HCT116 (cell line): ENCODE data around the gene FKBP9. TPM values are rescaled to one million over a fixed set of nuclear protein-coding genes. Genes with fewer than 3 reads are reported as not detected.

Experiments used
- ATAC-seq: fragments of 200-7000 bp; cut with Tn5 transposase; 2 replicates; pipeline ENCODE4 v1.9.1; 2020; ENCODE audit warnings: mild to moderate bottlenecking, moderate library complexity
- BruUV-seq: library from RNA; stranded (reverse); fragments of 400-500 nt; replicated peaks from 2 replicates; lab custom pipeline; 2021; lab: Mats Ljungman, UMichigan
- CTCF ChIA-PET: fragments of 300-600 bp; sonication (Branson Sonifier 250); formaldehyde crosslinking; loops from one replicate; lab custom pipeline; 2021; ENCODE audit warnings: antibody characterized with exemption; lab: Charles Lee
- POLR2A ChIA-PET: fragments of 300-600, 350-600 bp; sonication (Branson Sonifier 250); formaldehyde crosslinking; loops from one replicate; lab custom pipeline; 2021; ENCODE audit warnings: antibody characterized with exemption; lab: Charles Lee
- RAD21 ChIA-PET, 2 experiments: fragments of 300-600 bp; sonication (Branson Sonifier 250); formaldehyde crosslinking; loops; one replicate each; lab custom pipeline; 2023; ENCODE audit warnings: low total read pairs in 2 of 2; ENCODE audit not compliant: uncharacterized antibody in 2 of 2, unreplicated experiment in 2 of 2, low non-redundant PET in 1 of 2; lab: Charles Lee
- DNase-seq: peaks from one replicate; pipeline ENCODE4 v3.0.0-alpha.2; 2010; ENCODE audit warnings: low read depth, low spot score
- H2AFZ ChIP-seq: fragments of 200-600 bp; shearing (Covaris generic), sonication (generic); 2 replicates; pipeline ENCODE4 v1.6.1; 2017; ENCODE audit warnings: low read depth, mixed run types, mixed read lengths, antibody characterized with exemption, low read length; ENCODE audit not compliant: poor library complexity, severe bottlenecking
- H3K27ac ChIP-seq: 2 replicates; pipeline ENCODE4 v1.5.1; 2012; ENCODE audit warnings: low read depth, low read length
- H3K27me3 ChIP-seq: fragments of 200-600 bp; sonication (generic); 2 replicates; pipeline ENCODE4 v1.6.1; 2016; ENCODE audit warnings: mixed run types, low read length, mixed read lengths; ENCODE audit not compliant: insufficient read depth
- H3K36me3 ChIP-seq, 2 experiments: fragments of 200-500 bp in 1 of 2; fragments of 200-600 bp in 1 of 2; sonication (Bioruptor generic) in 1 of 2; sonication (generic) in 1 of 2; 2 replicates each; pipeline versions ENCODE4 v1.5.1 to v1.6.1; 2014 to 2016; ENCODE audit warnings: low read length in 2 of 2, inconsistent platforms in 1 of 2, mixed read lengths in 1 of 2, mixed run types in 1 of 2; ENCODE audit not compliant: insufficient read depth in 2 of 2, control insufficient read depth in 1 of 2
- H3K4me1 ChIP-seq, 2 experiments: fragments of 200-600 bp in 1 of 2; sonication (generic) in 1 of 2; 2 replicates each; pipeline versions ENCODE4 v1.5.1 to v1.6.1; 2012 to 2017; ENCODE audit warnings: low read length in 2 of 2, inconsistent platforms in 1 of 2, mild to moderate bottlenecking in 1 of 2, mixed read lengths in 1 of 2, mixed run types in 1 of 2, moderate library complexity in 1 of 2; ENCODE audit not compliant: insufficient read depth in 2 of 2, control insufficient read depth in 1 of 2
- H3K4me2 ChIP-seq: fragments of 200-600 bp; sonication (generic); 2 replicates; pipeline ENCODE4 v1.6.1; 2017; ENCODE audit warnings: mixed run types, low read length, mixed read lengths
- H3K4me3 ChIP-seq, 2 experiments: fragments of 200-600 bp in 1 of 2; sonication (generic) in 1 of 2; replicated peaks in 1 of 2; 2 replicates each; pipeline ENCODE4 v1.5.1; 2011 to 2016; ENCODE audit warnings: low read length in 2 of 2, control low read depth in 1 of 2, low read depth in 1 of 2, mild to moderate bottlenecking in 1 of 2, mixed read lengths in 1 of 2, mixed run types in 1 of 2
- H3K79me2 ChIP-seq: fragments of 200-600 bp; sonication (generic); 2 replicates; pipeline ENCODE4 v1.6.1; 2017; ENCODE audit warnings: mild to moderate bottlenecking, mixed run types, low read length, moderate library complexity, mixed read lengths; ENCODE audit not compliant: insufficient read depth
- H3K9ac ChIP-seq: fragments of 200-600 bp; sonication (generic); 2 replicates; pipeline ENCODE4 v1.6.1; 2016; ENCODE audit warnings: low read length, mixed read lengths
- H3K9me2 ChIP-seq: fragments of 200-600 bp; sonication (generic), shearing (Covaris generic); 2 replicates; pipeline ENCODE4 v1.6.1; 2017; ENCODE audit warnings: mixed run types, mild to moderate bottlenecking, moderate library complexity; ENCODE audit not compliant: insufficient read depth
- H3K9me3 ChIP-seq, 2 experiments: fragments of 200-500 bp in 1 of 2; fragments of 200-600 bp in 1 of 2; sonication (Bioruptor generic) in 1 of 2; sonication (generic) in 1 of 2; 2 replicates each; pipeline ENCODE4 v1.6.1; 2014 to 2017; ENCODE audit warnings: low read length in 2 of 2, mixed read lengths in 2 of 2, inconsistent platforms in 1 of 2, low read depth in 1 of 2, mild to moderate bottlenecking in 1 of 2, mixed run types in 1 of 2, moderate library complexity in 1 of 2; ENCODE audit not compliant: control insufficient read depth in 1 of 2, insufficient read depth in 1 of 2
- H4K20me1 ChIP-seq: fragments of 200-600 bp; sonication (generic), shearing (Covaris generic); 2 replicates; pipeline ENCODE4 v1.6.1; 2017; ENCODE audit warnings: mixed run types, mild to moderate bottlenecking, moderate library complexity; ENCODE audit not compliant: insufficient read depth
- ATF3 ChIP-seq: IDR thresholded peaks from 2 replicates; pipeline ENCODE4 v1.6.1; 2012
- CTCF ChIP-seq, 3 experiments: fragments of 200-600 bp in 1 of 3; sonication (generic) in 1 of 3; IDR thresholded peaks in 2 of 3; conservative IDR thresholded peaks in 1 of 3; 2 replicates each; pipeline ENCODE4 v1.5.1; 2012 to 2017; ENCODE audit warnings: low read depth in 2 of 3, low read length in 2 of 3, antibody characterized with exemption in 1 of 3, borderline replicate concordance in 1 of 3, control low read depth in 1 of 3, mild to moderate bottlenecking in 1 of 3, mixed read lengths in 1 of 3, mixed run types in 1 of 3, moderate library complexity in 1 of 3; ENCODE audit not compliant: insufficient read depth in 1 of 3
- EGR1 ChIP-seq: IDR thresholded peaks from 2 replicates; pipeline ENCODE4 v1.6.1; 2012; ENCODE audit warnings: low read depth
- FOSL1 ChIP-seq: IDR thresholded peaks from 2 replicates; pipeline ENCODE4 v1.6.1; 2012; ENCODE audit warnings: low read depth
- JUND ChIP-seq: IDR thresholded peaks from 2 replicates; pipeline ENCODE4 v1.6.1; 2012
- POLR2A ChIP-seq: IDR thresholded peaks from 2 replicates; pipeline ENCODE4 v1.7.0; 2011; ENCODE audit warnings: borderline replicate concordance; ENCODE audit not compliant: insufficient read depth, insufficient read length; ENCODE audit errors: extremely low read depth
- RAD21 ChIP-seq: IDR thresholded peaks from 2 replicates; pipeline ENCODE4 v1.6.1; 2012; ENCODE audit warnings: low read depth, mild to moderate bottlenecking
- SP1 ChIP-seq: IDR thresholded peaks from 2 replicates; pipeline ENCODE4 v1.6.1; 2012; ENCODE audit warnings: low read depth
- SRF ChIP-seq: IDR thresholded peaks from 2 replicates; pipeline ENCODE4 v1.6.1; 2012; ENCODE audit warnings: low read depth
- TCF7L2 ChIP-seq: IDR thresholded peaks from 2 replicates; pipeline ENCODE4 v1.7.0; 2011; ENCODE audit warnings: borderline replicate concordance, inconsistent platforms; ENCODE audit not compliant: insufficient read depth, insufficient read length; ENCODE audit errors: extremely low read depth
- YY1 ChIP-seq: IDR thresholded peaks from 2 replicates; pipeline ENCODE4 v1.6.1; 2011; ENCODE audit warnings: low read length, low read depth, moderate library complexity, mild to moderate bottlenecking; ENCODE audit not compliant: insufficient replicate concordance; ENCODE audit errors: extremely low read depth
- intact Hi-C: fragments of 100-400 bp; cut with micrococcal nuclease; formaldehyde crosslinking; loops from 2 replicates; pipeline ENCODE4 v1.10.0; 2022
- total RNA-seq: library from RNA; stranded (reverse); gene quantifications from one replicate; pipeline ENCODE4 v1.2.1, GENCODE V29; 2021; ENCODE audit not compliant: unreplicated experiment

The FKBP9 gene
- total RNA-seq, 1 experiment from 2014 or later, result 85.6 TPM

DNA sequence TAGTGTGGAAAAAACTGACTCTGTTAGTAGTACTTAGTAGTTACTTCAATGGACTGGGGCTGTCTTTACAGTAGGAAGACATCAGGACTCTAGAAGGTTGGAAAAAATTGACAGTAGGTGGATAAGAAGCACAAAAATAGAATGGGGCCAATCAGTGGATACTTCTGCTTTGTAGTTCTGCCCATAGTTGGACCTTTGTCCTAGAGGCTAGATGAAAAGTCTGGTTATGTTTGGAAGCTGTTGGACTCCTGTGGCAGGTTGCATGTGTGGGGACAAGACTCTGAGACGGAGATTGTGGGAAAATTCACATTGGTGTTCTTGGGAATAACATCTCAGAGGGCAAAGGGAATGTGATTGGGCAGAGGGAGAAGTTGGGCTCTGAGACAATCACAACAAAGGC lies 47.0 kb upstream of the FKBP9 start:
- H3K36me3 ChIP-seq, result peaks cover 0 to 8% of the 10 kb centered on the region in 2 experiments; a peak in 1 of 4 replicates
- DNase-seq (no peak), ATAC-seq (no peak)
- no peaks in the 10 kb centered on the region for H3K9me2 ChIP-seq
- intact Hi-C loops, result no loop called here
- H4K20me1 ChIP-seq, result no peaks in the 10 kb centered on the region
- H3K4me1 ChIP-seq, result peaks cover 0 to 2% of the 10 kb centered on the region in 2 experiments; a peak in 1 of 4 replicates
- RAD21 ChIA-PET, result no interaction called here
- BruUV-seq, result no TSS peak
- no peak overlapping the region for H3K4me3 ChIP-seq
- no peaks in the 10 kb centered on the region for H3K79me2 ChIP-seq
- POLR2A ChIA-PET, result no interaction called here
- no peak for TF ChIP-seq EGR1
- no peak for TF ChIP-seq YY1
- no peak for TF ChIP-seq POLR2A
- TF ChIP-seq SRF, result no peak
- TF ChIP-seq SP1, result no peak
- no peak for TF ChIP-seq JUND
- TF ChIP-seq TCF7L2, result no peak
- TF ChIP-seq FOSL1, result no peak
- TF ChIP-seq ATF3, result no peak
- no peak overlapping the region for H2AFZ ChIP-seq
- H3K9ac ChIP-seq, result no peak overlapping the region
- no peaks in the 10 kb centered on the region for H3K9me3 ChIP-seq
- CTCF ChIA-PET, result no interaction called here
- no peak overlapping the region for H3K4me2 ChIP-seq
- no peak overlapping the region for H3K27ac ChIP-seq
- no peaks in the 10 kb centered on the region for H3K27me3 ChIP-seq

GRCh38 chr7:32914184-32914583 lies 43.1 kb upstream of the FKBP9 start:
- ATAC-seq (peak; percentile 70), DNase-seq (no peak)
- Histone ChIP-seq H3K9me3 (no peaks in the 10 kb centered on the region), H3K79me2 (no peaks in the 10 kb centered on the region), H3K4me2 (no peak overlapping the region), H3K36me3 (peaks cover 10 to 12% of the 10 kb centered on the region in 2 experiments; a peak in 3 of 4 replicates), H3K4me3 (no peak overlapping the region), H4K20me1 (no peaks in the 10 kb centered on the region), H3K9me2 (no peaks in the 10 kb centered on the region), H3K27ac (no peak overlapping the region), H3K4me1 (no peaks in the 10 kb centered on the region), H3K27me3 (no peaks in the 10 kb centered on the region), H2AFZ (no peak overlapping the region), H3K9ac (no peak overlapping the region)
- ChIA-PET POLR2A (no interaction called here), RAD21 (no interaction called here), CTCF (no interaction called here)
- intact Hi-C loops, result no loop called here
- BruUV-seq, result no TSS peak
- peak; percentile 4 to 31 (median 27); a peak in 3 of 6 replicates for TF ChIP-seq CTCF (IDR thresholded peaks at IDR 0.05 in 2 of 3, conservative IDR thresholded peaks at IDR 0.05 in 1 of 3; ENCODE audit: borderline replicate concordance in 1 of 3, insufficient read depth in 1 of 3, low read depth in 2 of 3, low read length in 2 of 3)
- peak; percentile 9; the same call in 1 of the 2 replicates for TF ChIP-seq RAD21
- TF ChIP-seq FOSL1, result no peak
